KG1 (cell line): ENCODE measurements around the gene KLHL18.
"Not testable (repeated sequence)": the region's sequence is repeated elsewhere in the genome, so short reads cannot be mapped to it uniquely, and the experiment has no call there.

Experiments
- DNase-seq: peaks from one replicate; lab custom pipeline; 2025; lab: John Stamatoyannopoulos, UW

Gene KLHL18

DNA sequence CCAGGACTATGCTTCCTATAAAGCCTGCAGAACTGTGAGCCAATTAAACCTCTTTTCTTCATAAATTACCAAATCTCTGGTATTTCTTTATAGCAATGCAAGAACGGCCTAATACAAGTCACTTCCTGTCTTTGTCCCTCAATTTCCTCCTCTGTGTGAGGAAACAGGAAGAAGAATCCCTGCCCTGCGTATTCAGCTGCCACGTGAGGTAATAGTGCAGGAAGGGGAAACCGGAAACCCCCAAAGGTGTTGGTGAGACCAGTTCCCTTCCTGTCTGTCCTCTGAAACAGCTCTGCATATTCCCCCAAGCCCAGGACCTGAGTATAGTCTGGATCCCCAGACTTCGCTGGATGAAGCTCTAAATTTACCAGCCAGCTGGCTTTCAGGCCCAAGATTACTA, 80.0 kb downstream of the KLHL18 start:
- no peak for DNase-seq

DNA sequence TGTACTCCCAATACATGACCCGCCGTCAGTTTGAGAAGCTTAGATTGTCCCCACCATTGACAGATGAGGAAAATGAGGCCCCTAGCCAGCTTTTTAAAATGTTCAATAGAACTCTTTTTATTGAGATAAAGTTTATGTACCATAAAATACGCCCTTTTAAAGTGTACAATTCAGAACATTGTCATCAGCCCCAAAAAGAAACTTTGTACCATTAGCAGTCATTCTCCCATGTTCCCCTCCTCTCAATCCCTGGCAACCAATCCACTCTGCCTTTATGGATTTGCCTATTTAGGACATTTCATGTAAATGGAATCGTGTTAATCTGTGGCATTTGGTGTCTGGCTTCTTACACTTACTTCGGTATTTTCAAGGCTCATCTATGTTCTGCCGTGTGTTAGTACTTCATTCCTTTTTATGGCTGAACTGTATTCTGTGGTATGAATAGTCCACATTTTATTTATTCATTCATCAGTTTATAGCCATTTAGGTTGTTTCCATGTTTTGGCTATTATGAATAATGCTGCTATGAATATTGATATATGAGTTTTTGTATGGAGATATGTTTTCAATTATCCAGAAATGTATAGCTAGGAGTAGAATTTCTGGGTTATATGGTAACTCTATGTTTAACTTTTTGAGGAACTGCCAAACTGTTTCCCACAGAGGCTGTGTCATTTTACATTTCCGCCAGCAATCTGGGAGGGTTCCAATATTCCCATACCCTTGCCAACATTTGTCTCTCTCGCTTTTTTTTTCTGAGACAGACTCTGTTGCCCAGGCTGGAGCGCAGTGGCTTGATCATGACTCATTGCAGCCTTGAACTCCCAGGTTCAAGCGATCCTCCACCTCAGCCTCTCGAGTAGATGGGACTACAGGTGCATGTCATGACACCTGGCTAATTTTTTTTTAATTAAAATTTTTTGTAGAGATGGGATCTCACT, 82.7 kb downstream of the KLHL18 start:
- no peak for DNase-seq

GRCh38 chr3:47366833-47367232, 84.1 kb downstream of the KLHL18 start:
- no peak for DNase-seq

GRCh38 chr3:47367631-47368030, 84.9 kb downstream of the KLHL18 start:
- no peak for DNase-seq

GRCh38 chr3:47370020-47370419, 87.3 kb downstream of the KLHL18 start:
- DNase-seq = not testable (repeated sequence)

DNA sequence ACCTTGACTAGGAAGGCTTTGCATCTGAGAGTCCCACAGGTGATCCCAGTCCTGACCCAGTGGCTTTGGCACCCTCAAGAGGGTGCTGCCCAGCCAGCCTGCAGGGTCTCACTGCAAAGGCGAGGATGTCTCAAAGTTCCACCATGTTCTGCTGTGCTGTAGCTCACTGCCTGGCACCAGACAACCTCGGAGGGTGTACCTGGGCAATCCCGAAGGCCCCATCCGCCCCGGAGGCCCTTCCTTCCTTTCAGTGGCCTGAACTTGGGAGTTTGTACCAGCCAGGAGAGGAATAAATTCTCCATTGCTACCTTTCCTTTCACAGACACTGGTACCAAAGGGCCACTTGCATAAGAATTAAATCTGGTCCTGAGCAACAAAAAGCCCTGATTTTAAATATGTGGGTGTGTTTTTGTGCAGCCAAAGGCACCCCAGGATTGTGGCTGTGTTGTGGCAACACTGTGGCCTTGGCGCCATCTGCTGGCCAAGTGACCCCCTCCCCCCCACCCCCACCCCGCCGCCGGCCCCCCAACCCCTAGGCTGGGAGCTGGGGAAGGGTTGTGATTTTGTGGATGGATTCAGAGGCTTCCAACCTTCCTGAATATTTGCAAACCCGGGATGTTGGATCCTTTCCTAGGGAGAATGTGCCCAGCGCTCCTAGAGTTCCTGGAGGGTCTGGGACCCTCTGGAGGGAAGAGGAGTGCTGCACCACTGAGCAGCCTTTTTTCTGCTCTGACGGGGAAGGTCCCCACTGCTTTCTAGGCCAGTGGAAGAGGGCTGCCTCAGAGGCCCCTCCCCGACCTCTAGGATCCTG, 88.3 kb downstream of the KLHL18 start:
- no peak for DNase-seq

- no peak for DNase-seq
Measured at GRCh38 chr3:47374587-47374986, 91.8 kb downstream of the KLHL18 start.

- no peak for DNase-seq
Measured at GRCh38 chr3:47376393-47376792, 93.6 kb downstream of the KLHL18 start.

DNA sequence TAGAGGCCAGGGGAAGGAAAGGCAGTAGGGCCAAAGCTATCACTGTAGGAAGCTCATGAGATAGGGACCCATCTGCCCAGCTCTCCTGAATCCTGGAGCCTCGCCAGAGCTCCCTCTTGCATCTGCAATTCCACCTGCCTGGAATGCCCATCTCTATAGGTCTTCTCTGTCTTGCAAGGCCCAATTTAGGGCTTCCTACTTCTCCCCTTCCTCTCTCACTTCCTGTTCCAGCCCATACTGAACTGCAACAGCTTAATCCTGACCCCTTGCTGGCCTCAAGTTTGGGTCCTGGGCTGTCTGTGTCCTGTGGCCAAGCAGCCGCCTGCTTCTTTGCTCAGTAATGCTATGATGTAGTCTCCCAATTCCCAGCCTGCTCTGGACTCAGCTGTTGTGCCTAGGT, 94.4 kb downstream of the KLHL18 start:
- DNase-seq = no peak

DNA sequence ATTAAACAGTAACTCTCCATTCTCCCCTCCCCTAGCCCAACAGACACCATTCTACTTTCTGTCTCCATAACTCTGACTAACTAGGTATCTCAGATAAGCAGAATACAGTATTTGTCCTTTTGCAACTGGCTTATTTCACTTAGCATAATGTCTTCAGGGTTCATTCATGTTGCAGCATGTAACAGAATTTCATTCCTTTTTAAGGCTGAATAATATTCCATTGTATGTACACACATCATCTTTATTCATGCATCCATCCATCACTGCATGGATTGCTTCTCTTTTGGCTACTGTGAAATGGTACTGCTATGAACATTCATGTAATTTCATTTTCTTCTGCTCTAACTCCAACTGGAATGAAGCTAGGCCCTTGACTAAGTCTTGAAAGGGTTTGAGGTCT, 96.1 kb downstream of the KLHL18 start:
- no peak for DNase-seq

GRCh38 chr3:47379411-47379899, 96.7 kb downstream of the KLHL18 start:
- no peak for DNase-seq

GRCh38 chr3:47380026-47380600, 97.4 kb downstream of the KLHL18 start:
- DNase-seq = no peak

- peak; percentile 97 for DNase-seq
Measured at GRCh38 chr3:47380601-47381316, 98.0 kb downstream of the KLHL18 start, which contains the start of gene PTPN23. Gene PTPN23, plus strand, starts transcription at chr3:47381021. Its CDS starts 76 bp downstream, at chr3:47381097.

GRCh38 chr3:47381317-47382157, 98.8 kb downstream of the KLHL18 start:
- peak; percentile 58 for DNase-seq

DNA sequence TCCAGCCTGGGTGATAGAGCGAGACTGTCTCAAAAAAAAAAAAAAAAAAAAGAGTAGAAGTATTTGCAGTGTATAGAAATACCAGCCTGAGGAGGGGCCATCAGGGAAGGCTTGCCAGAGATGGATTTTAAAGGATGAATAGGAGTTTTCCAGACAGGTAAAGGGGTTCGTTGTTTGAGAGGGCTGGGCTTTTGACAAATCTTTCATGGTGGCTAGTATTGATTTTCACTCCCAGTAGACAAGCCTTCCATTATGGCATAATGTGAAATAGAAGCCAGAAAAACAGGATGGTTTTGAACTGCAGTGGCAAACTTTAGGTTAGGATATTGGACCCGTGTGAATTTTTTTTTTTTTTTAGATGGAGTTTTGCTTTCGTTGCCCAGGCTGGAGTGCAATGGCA, 101.7 kb downstream of the KLHL18 start:
- DNase-seq = no peak

DNA sequence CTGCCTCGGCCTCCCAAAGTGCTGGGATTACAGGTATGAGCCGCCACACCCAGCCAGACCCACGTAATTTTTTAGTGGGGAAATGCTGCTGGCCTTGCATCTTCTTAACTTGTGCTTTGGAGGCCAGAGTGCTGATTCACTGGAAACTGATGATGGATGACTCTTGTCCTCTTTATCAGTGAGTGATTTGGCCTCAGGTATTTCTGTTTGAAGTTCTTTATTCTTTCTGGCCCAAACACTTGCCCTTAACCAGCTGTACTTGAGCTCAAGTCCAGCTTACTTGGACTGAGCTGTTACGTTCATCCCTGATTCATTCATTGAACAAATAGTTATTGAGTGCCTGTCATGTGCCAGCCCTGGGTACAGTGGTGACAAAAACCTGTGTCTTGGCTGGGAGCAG, 102.3 kb downstream of the KLHL18 start:
- DNase-seq = no peak

- DNase-seq = no peak
Measured at GRCh38 chr3:47385796-47386195, 103.1 kb downstream of the KLHL18 start.

GRCh38 chr3:47392933-47393332, 110.2 kb downstream of the KLHL18 start:
- DNase-seq = no peak

DNA sequence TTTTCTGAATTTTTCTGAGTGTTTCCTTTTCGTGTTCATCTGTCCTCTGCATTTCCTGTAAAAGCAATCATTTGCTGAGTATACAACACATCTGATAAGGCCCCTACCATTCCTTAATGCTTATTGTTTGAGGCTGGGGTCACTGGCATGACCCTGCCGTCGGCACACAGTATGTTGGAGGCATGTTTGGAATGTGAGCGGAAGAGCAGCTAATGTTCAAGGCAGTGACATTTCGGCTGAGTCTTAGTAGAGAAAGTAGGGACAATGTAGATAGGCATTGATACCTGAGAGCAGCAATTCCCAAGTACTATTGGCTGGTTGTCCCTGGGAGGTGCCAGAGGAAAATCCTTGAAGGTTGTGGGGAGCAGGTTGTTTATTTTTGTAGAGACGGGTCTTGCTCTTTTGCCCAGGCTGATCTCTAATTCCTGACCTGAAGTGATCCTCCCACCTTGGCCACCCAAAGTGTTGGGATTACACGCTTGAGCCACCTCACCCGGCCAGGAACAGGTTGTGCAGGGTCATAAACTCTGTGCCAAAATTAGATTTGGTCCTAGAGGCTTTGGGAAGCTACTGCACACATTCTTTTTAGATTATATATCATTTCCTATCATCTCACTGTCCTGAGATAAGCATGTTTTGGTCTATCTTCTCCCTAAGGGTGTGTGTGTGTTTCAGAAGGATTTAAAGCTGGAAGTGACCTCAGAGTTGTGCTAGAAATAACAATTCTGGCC, 111.6 kb downstream of the KLHL18 start:
- no peak for DNase-seq

DNA sequence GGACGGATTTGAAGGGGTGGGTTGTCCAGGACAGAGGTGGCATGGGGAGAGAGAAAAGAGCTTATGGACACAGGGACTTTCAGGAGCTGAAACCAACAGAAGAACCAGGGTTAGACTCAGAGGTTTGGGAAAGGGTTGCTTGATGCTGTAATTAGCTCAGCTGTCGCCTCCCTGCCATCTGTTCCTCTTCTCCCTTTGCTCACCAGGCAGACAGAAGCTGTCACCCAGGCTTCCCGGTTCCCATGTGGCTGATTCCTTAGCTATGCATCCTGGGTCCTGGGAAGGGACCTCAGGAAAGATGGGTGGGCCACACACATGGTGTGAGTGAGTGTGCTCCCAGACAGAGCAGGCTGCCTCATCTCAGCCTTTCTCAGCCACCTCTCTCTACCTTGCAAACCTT, 112.1 kb downstream of the KLHL18 start:
- DNase-seq = no peak
